Activated T-helper 9 cell treated with anti-CD3 and anti-CD28 coated beads, Interleukin-2, amount 50 U/mL, for 16 hours (primary cell): Measurements from ENCODE around the gene SEMA5B.

Experiments
- DNase-seq: peaks from one replicate; pipeline ENCODE4 v3.0.0-alpha.2; 2020; ENCODE audit warnings: low read depth

Gene SEMA5B

GRCh38 chr3:123054931-123055330, 27.4 kb upstream of the SEMA5B start:
- DNase-seq: no peak

- DNase-seq: no peak
Observed at GRCh38 chr3:123054109-123054778, 26.7 kb upstream of the SEMA5B start.

- DNase-seq: no peak
Observed at GRCh38 chr3:123053107-123053506, 25.5 kb upstream of the SEMA5B start.

- DNase-seq: no peak
Observed at GRCh38 chr3:123050666-123051065, 23.1 kb upstream of the SEMA5B start.

- DNase-seq: no peak
Observed at GRCh38 chr3:123048480-123049237, 21.1 kb upstream of the SEMA5B start.

GRCh38 chr3:123047062-123047319, 19.4 kb upstream of the SEMA5B start:
- DNase-seq: no peak

- no peak for DNase-seq
Observed at GRCh38 chr3:123046262-123047061, 18.9 kb upstream of the SEMA5B start.

GRCh38 chr3:123044981-123045763, 17.6 kb upstream of the SEMA5B start:
- DNase-seq: no peak

GRCh38 chr3:123042413-123042812, 14.8 kb upstream of the SEMA5B start:
- DNase-seq: no peak

GRCh38 chr3:123039178-123039577, 11.6 kb upstream of the SEMA5B start:
- no peak for DNase-seq

- no peak for DNase-seq
Observed at GRCh38 chr3:123038751-123039150, 11.2 kb upstream of the SEMA5B start.

GRCh38 chr3:123037015-123037375, 9.4 kb upstream of the SEMA5B start:
- DNase-seq: no peak

GRCh38 chr3:123036352-123037014, 8.9 kb upstream of the SEMA5B start:
- no peak for DNase-seq

- DNase-seq: no peak
Observed at GRCh38 chr3:123034996-123035395, 7.4 kb upstream of the SEMA5B start.

- DNase-seq: no peak
Observed at GRCh38 chr3:123034120-123034519, 6.6 kb upstream of the SEMA5B start.

- DNase-seq: no peak
Observed at GRCh38 chr3:123032057-123032456, 4.5 kb upstream of the SEMA5B start.

GRCh38 chr3:123031051-123031450, 3.5 kb upstream of the SEMA5B start:
- DNase-seq: no peak

GRCh38 chr3:123028233-123028828, 768 bp upstream of the SEMA5B start:
- no peak for DNase-seq

GRCh38 chr3:123026565-123027291, 835 bp downstream of the SEMA5B start:
- no peak for DNase-seq

- DNase-seq: no peak
Observed at GRCh38 chr3:123025642-123026521, 1.7 kb downstream of the SEMA5B start.
